ENCODE data around the gene CFAP69. TPM values are rescaled to one million over a fixed set of nuclear protein-coding genes. Genes with fewer than 3 reads are reported as not detected.
A peak's percentile ranks its signal among the peaks of the same experiment; 100 is the strongest.

CFAP69 gene
- total RNA-seq, 1 donor from 2014 or later, result 2.0 TPM

DNA sequence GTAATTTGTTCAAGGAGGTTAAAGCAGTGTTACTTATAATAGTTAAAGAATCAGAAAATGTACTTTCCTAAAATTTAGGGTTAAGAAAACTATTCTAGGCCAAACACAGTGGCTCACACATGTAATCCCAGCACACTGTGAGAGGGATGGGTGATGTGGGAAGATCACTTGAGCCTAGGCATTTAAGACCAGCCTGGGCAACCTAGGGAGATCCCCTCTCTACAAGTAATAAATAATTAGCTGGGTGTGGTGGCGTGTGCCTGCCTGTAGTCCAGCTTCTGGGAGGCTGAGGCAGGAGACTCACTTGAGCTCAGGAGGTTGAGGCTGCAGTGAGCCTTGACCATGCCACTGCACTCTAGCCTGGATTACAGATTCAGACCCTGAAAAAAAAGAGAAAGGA lies 37.0 kb upstream of the CFAP69 start:
- DNase-seq (ENCODE audit: low read depth) (no peak), FAIRE-seq (no peak)
- no peak for TF ChIP-seq EZH2 (IDR thresholded peaks at IDR 0.05; ENCODE audit: insufficient read depth, low read length)
- TF ChIP-seq, protein P1, sequence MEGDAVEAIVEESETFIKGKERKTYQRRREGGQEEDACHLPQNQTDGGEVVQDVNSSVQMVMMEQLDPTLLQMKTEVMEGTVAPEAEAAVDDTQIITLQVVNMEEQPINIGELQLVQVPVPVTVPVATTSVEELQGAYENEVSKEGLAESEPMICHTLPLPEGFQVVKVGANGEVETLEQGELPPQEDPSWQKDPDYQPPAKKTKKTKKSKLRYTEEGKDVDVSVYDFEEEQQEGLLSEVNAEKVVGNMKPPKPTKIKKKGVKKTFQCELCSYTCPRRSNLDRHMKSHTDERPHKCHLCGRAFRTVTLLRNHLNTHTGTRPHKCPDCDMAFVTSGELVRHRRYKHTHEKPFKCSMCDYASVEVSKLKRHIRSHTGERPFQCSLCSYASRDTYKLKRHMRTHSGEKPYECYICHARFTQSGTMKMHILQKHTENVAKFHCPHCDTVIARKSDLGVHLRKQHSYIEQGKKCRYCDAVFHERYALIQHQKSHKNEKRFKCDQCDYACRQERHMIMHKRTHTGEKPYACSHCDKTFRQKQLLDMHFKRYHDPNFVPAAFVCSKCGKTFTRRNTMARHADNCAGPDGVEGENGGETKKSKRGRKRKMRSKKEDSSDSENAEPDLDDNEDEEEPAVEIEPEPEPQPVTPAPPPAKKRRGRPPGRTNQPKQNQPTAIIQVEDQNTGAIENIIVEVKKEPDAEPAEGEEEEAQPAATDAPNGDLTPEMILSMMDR (IDR thresholded peaks at IDR 0.05; ENCODE audit: insufficient read depth, low read depth, low read length), result no peak
- H3K4me3 Mint-ChIP-seq (ENCODE audit: unreplicated experiment), result no peak overlapping the region
- H3K79me2 ChIP-seq (ENCODE audit: insufficient read depth, low read length), result no peaks in the 10 kb centered on the region
- no peaks in the 10 kb centered on the region for H3K36me3 Mint-ChIP-seq (ENCODE audit: low read depth, unreplicated experiment)
- H3K27me3 Mint-ChIP-seq (ENCODE audit: low read depth, unreplicated experiment), result peaks cover 4% of the 10 kb centered on the region
- H3K4me3 ChIP-seq (ENCODE audit: insufficient read depth, low read depth, low read length), result no peak overlapping the region
- H3K27me3 ChIP-seq (ENCODE audit: insufficient read depth, low read length), result no peaks in the 10 kb centered on the region
- H4K20me1 ChIP-seq (ENCODE audit: insufficient read depth, low read length), result no peaks in the 10 kb centered on the region
- H3K27ac Mint-ChIP-seq (ENCODE audit: unreplicated experiment), result no peak overlapping the region
- H3K4me1 ChIP-seq (ENCODE audit: insufficient read depth, low read length), result peaks cover 12% of the 10 kb centered on the region
- no peak overlapping the region for H3K4me2 ChIP-seq (ENCODE audit: low read length)
- H3K4me1 Mint-ChIP-seq (ENCODE audit: low read depth, unreplicated experiment), result peaks cover 5% of the 10 kb centered on the region
- H3K36me3 ChIP-seq (ENCODE audit: insufficient read depth, low read length), result no peaks in the 10 kb centered on the region
- no peak overlapping the region for H3K27ac ChIP-seq (ENCODE audit: low read depth, low read length)
- H3K9me3 Mint-ChIP-seq (ENCODE audit: unreplicated experiment), result no peaks in the 10 kb centered on the region
- no peak overlapping the region for H3K9ac ChIP-seq (ENCODE audit: low read length)
- H3K9me3 ChIP-seq (ENCODE audit: insufficient read depth, low read depth, low read length), result no peaks in the 10 kb centered on the region
- no peak overlapping the region for H2AFZ ChIP-seq (ENCODE audit: low read depth, low read length)

DNA sequence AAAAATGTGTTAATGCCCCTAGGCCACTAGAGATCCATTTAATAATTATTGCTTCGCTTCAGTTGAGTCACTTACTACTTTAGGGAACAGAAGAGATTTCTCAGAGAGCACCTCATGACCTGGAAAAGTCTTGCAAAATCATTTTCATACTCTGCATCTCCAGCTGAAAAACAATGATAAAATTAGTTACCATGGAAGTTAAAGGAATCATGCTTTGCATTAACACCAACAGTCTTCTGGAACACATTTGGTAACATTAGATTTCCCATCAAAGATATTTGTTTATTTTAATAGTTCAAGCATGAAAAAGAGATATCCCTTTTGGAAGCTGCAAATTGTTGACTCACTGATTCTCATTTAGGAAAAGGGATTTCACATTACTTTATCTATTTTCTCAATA lies 35.2 kb upstream of the CFAP69 start:
- Histone ChIP-seq H4K20me1 (ENCODE audit: insufficient read depth, low read length) (no peaks in the 10 kb centered on the region), H3K9ac (ENCODE audit: low read length) (no peak overlapping the region), H3K27ac (ENCODE audit: low read depth, low read length) (no peak overlapping the region), H3K79me2 (ENCODE audit: insufficient read depth, low read length) (no peaks in the 10 kb centered on the region), H3K9me3 (ENCODE audit: insufficient read depth, low read depth, low read length) (no peaks in the 10 kb centered on the region), H3K4me2 (ENCODE audit: low read length) (no peak overlapping the region), H3K4me1 (ENCODE audit: insufficient read depth, low read length) (peaks cover 12% of the 10 kb centered on the region), H3K4me3 (ENCODE audit: insufficient read depth, low read depth, low read length) (no peak overlapping the region), H3K36me3 (ENCODE audit: insufficient read depth, low read length) (no peaks in the 10 kb centered on the region), H2AFZ (ENCODE audit: low read depth, low read length) (no peak overlapping the region), H3K27me3 (ENCODE audit: insufficient read depth, low read length) (peaks cover 5% of the 10 kb centered on the region)
- TF ChIP-seq, protein P1 (IDR thresholded peaks at IDR 0.05; ENCODE audit: insufficient read depth, low read depth, low read length), result no peak
- no peak for TF ChIP-seq EZH2 (IDR thresholded peaks at IDR 0.05; ENCODE audit: insufficient read depth, low read length)
- Mint-ChIP-seq H3K27ac (ENCODE audit: unreplicated experiment) (no peak overlapping the region), H3K9me3 (ENCODE audit: unreplicated experiment) (no peaks in the 10 kb centered on the region), H3K27me3 (ENCODE audit: low read depth, unreplicated experiment) (peaks cover 4% of the 10 kb centered on the region), H3K36me3 (ENCODE audit: low read depth, unreplicated experiment) (no peaks in the 10 kb centered on the region), H3K4me1 (ENCODE audit: low read depth, unreplicated experiment) (peaks cover 5% of the 10 kb centered on the region), H3K4me3 (ENCODE audit: unreplicated experiment) (no peak overlapping the region)
- FAIRE-seq (no peak), DNase-seq (ENCODE audit: low read depth) (peak; percentile 43)

DNA sequence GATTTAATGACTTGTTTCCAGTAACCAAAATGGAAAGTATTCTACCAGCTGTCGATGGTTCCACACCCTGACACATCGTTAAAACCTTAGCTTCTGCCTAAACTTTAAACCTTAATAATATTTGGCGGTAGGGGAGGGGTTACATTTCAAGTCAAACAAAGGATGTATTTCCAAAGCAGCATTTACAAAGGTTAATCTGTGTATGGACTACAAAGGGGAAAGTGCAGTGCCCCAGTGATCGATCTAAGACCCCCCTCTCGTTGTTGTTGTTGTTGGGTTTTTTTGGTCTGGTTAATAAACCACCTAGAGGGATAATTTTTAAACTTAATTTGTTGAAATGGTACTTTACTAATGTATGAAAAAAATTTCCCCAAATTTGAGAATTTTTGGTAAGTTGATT lies 34.5 kb upstream of the CFAP69 start:
- H3K36me3 Mint-ChIP-seq (ENCODE audit: low read depth, unreplicated experiment), result no peaks in the 10 kb centered on the region
- peaks cover 5% of the 10 kb centered on the region for H3K4me1 Mint-ChIP-seq (ENCODE audit: low read depth, unreplicated experiment)
- no peaks in the 10 kb centered on the region for H3K79me2 ChIP-seq (ENCODE audit: insufficient read depth, low read length)
- H3K27me3 ChIP-seq (ENCODE audit: insufficient read depth, low read length), result peaks cover 5% of the 10 kb centered on the region
- no peaks in the 10 kb centered on the region for H3K9me3 Mint-ChIP-seq (ENCODE audit: unreplicated experiment)
- H3K4me2 ChIP-seq (ENCODE audit: low read length), result no peak overlapping the region
- peaks cover 12% of the 10 kb centered on the region for H3K4me1 ChIP-seq (ENCODE audit: insufficient read depth, low read length)
- no peaks in the 10 kb centered on the region for H3K36me3 ChIP-seq (ENCODE audit: insufficient read depth, low read length)
- FAIRE-seq (no peak), DNase-seq (ENCODE audit: low read depth) (no peak)
- no peaks in the 10 kb centered on the region for H4K20me1 ChIP-seq (ENCODE audit: insufficient read depth, low read length)
- peak overlapping the region; percentile 82 for H3K4me3 Mint-ChIP-seq (ENCODE audit: unreplicated experiment)
- no peak overlapping the region for H2AFZ ChIP-seq (ENCODE audit: low read depth, low read length)
- no peak overlapping the region for H3K27ac Mint-ChIP-seq (ENCODE audit: unreplicated experiment)
- no peak overlapping the region for H3K27ac ChIP-seq (ENCODE audit: low read depth, low read length)
- no peak overlapping the region for H3K4me3 ChIP-seq (ENCODE audit: insufficient read depth, low read depth, low read length)
- no peak for TF ChIP-seq EZH2 (IDR thresholded peaks at IDR 0.05; ENCODE audit: insufficient read depth, low read length)
- TF ChIP-seq, protein P1 (IDR thresholded peaks at IDR 0.05; ENCODE audit: insufficient read depth, low read depth, low read length), result no peak
- H3K9ac ChIP-seq (ENCODE audit: low read length), result no peak overlapping the region
- peaks cover 4% of the 10 kb centered on the region for H3K27me3 Mint-ChIP-seq (ENCODE audit: low read depth, unreplicated experiment)
- H3K9me3 ChIP-seq (ENCODE audit: insufficient read depth, low read depth, low read length), result no peaks in the 10 kb centered on the region

All from astrocyte (in vitro differentiated cells and primary cell).